COLO668 (cell line): Measurements from ENCODE around the gene METTL9.
A peak's percentile ranks its signal among the peaks of the same experiment; 100 is the strongest.
"Not testable (repeated sequence)": the region's sequence is repeated elsewhere in the genome, so short reads cannot be mapped to it uniquely, and the experiment has no call there.

Source experiments
- DNase-seq: peaks from one replicate; lab custom pipeline; 2025; ENCODE audit not compliant: unreplicated experiment; lab: John Stamatoyannopoulos, UW

The METTL9 gene

GRCh38 chr16:21599122-21600030 lies at the start of gene METTL9:
TSS of gene METTL9 (plus strand) at chr16:21599577. CDS start at chr16:21599734, 157 bp downstream.
- DNase-seq: peak; percentile 96

- DNase-seq: not testable (repeated sequence)
Observed at GRCh38 chr16:21549975-21550374, 49.4 kb upstream of the METTL9 start.

GRCh38 chr16:21550435-21550834 lies 48.9 kb upstream of the METTL9 start:
- DNase-seq: not testable (repeated sequence)

GRCh38 chr16:21551076-21551475 lies 48.3 kb upstream of the METTL9 start:
- DNase-seq: not testable (repeated sequence)

GRCh38 chr16:21551600-21551999 lies 47.8 kb upstream of the METTL9 start:
- DNase-seq: not testable (repeated sequence)

- DNase-seq: not testable (repeated sequence)
Observed at GRCh38 chr16:21553481-21554296, 45.7 kb upstream of the METTL9 start.

GRCh38 chr16:21554795-21555585 lies 44.4 kb upstream of the METTL9 start:
- DNase-seq: peak; percentile 92

GRCh38 chr16:21555621-21556020 lies 43.8 kb upstream of the METTL9 start:
- DNase-seq: not testable (repeated sequence)

GRCh38 chr16:21556026-21556595 lies 43.3 kb upstream of the METTL9 start:
- not testable (repeated sequence) for DNase-seq

- DNase-seq: peak; percentile 51
Observed at GRCh38 chr16:21556651-21557241, 42.6 kb upstream of the METTL9 start.

GRCh38 chr16:21560462-21560861 lies 38.9 kb upstream of the METTL9 start:
- no peak for DNase-seq

GRCh38 chr16:21563676-21564075 lies 35.7 kb upstream of the METTL9 start:
- no peak for DNase-seq

- not testable (repeated sequence) for DNase-seq
Observed at GRCh38 chr16:21564367-21564766, 35.0 kb upstream of the METTL9 start.

- DNase-seq: no peak
Observed at GRCh38 chr16:21565507-21565860, 33.9 kb upstream of the METTL9 start.

GRCh38 chr16:21565861-21566669 lies 33.3 kb upstream of the METTL9 start:
- no peak for DNase-seq

GRCh38 chr16:21566891-21567414 lies 32.4 kb upstream of the METTL9 start:
- no peak for DNase-seq

- not testable (repeated sequence) for DNase-seq
Observed at GRCh38 chr16:21567496-21567895, 31.9 kb upstream of the METTL9 start.

GRCh38 chr16:21568502-21569189 lies 30.7 kb upstream of the METTL9 start:
- DNase-seq: no peak

- DNase-seq: no peak
Observed at GRCh38 chr16:21570676-21571017, 28.7 kb upstream of the METTL9 start.
